HepG2 (cell line): ENCODE results near the gene SMOC1. TPM values are rescaled to one million over a fixed set of nuclear protein-coding genes. Genes with fewer than 3 reads are reported as not detected.

Experiments used
- ATAC-seq: fragments of 200-7000 bp; cut with Tn5 transposase; 3 replicates; pipeline ENCODE4 v1.9.1; 2020; ENCODE audit warnings: mild to moderate bottlenecking, moderate library complexity
- BruUV-seq: library from RNA; stranded (reverse); fragments of 400-500 nt; replicated peaks from 2 replicates; lab custom pipeline; 2021; lab: Mats Ljungman, UMichigan
- CTCF ChIA-PET: fragments of 300-600 bp; formaldehyde crosslinking; extraction: SDS; loops from one replicate; lab custom pipeline; 2021; ENCODE audit warnings: low total read pairs, inconsistent platforms, low intra/inter-chr PET ratio; lab: Yijun Ruan, JAX
- POLR2A ChIA-PET: fragments of 350-600 bp; sonication (Branson Sonifier 250); formaldehyde crosslinking; loops from one replicate; lab custom pipeline; 2020; ENCODE audit warnings: antibody characterized with exemption, inconsistent platforms; lab: Yijun Ruan, JAX
- DNase-seq: peaks from one replicate; pipeline ENCODE4 v3.0.0-alpha.2; 2015; ENCODE audit warnings: low spot score
- FAIRE-seq: peaks from 3 replicates; lab custom pipeline; 2011; peaks lifted over from hg19 to GRCh38; lab: Jason Lieb, UNC
- H2AFZ ChIP-seq: one replicate; pipeline ENCODE4 v1.6.1; 2011; ENCODE audit warnings: low read length, inconsistent platforms
- H3K27ac ChIP-seq: fragments of 300-600 bp; 3 replicates; pipeline ENCODE4 v1.8.0; 2011; ENCODE audit warnings: mixed run types, mild to moderate bottlenecking, mixed read lengths, low read length, inconsistent platforms; ENCODE audit not compliant: insufficient read depth; ENCODE audit errors: extremely low read length
- H3K27me3 ChIP-seq, 2 experiments: fragments of 200-600 bp in 1 of 2; 2 replicates in 1 of 2; 3 replicates in 1 of 2; pipeline versions ENCODE4 v1.6.0 to v1.8.0; 2011; ENCODE audit warnings: low read length in 2 of 2, mild to moderate bottlenecking in 2 of 2, moderate library complexity in 2 of 2, inconsistent platforms in 1 of 2; ENCODE audit not compliant: insufficient read depth in 2 of 2, control insufficient read depth in 1 of 2
- H3K36me3 ChIP-seq, 2 experiments: fragments of 200-600 bp in 1 of 2; replicated peaks in 1 of 2; 2 replicates in 1 of 2; 3 replicates in 1 of 2; pipeline versions ENCODE4 v1.5.1 to v1.8.0; 2011; ENCODE audit warnings: low read length in 2 of 2, inconsistent platforms in 1 of 2; ENCODE audit not compliant: insufficient read depth in 2 of 2, control insufficient read depth in 1 of 2
- H3K4me1 ChIP-seq: 2 replicates; pipeline ENCODE4 v1.5.1; 2012; ENCODE audit warnings: low read length, inconsistent platforms; ENCODE audit not compliant: insufficient read depth
- H3K4me2 ChIP-seq: 2 replicates; pipeline ENCODE4 v1.6.0; 2011; ENCODE audit warnings: low read depth, low read length, inconsistent platforms
- H3K4me3 ChIP-seq, 3 experiments: fragments of 200-600 bp in 1 of 3; sonication (generic), shearing (Covaris generic) in 1 of 3; replicated peaks in 1 of 3; 2 replicates each; pipeline ENCODE4 v1.5.1; 2011 to 2016; ENCODE audit warnings: low read length in 3 of 3, inconsistent platforms in 2 of 3, low read depth in 2 of 3, mild to moderate bottlenecking in 2 of 3, control low read depth in 1 of 3, mixed read lengths in 1 of 3; ENCODE audit not compliant: insufficient read depth in 1 of 3
- H3K79me2 ChIP-seq: one replicate; pipeline ENCODE4 v1.6.1; 2011; ENCODE audit warnings: low read length, inconsistent platforms; ENCODE audit not compliant: insufficient read depth
- H3K9ac ChIP-seq: 2 replicates; pipeline ENCODE4 v1.6.0; 2011; ENCODE audit warnings: mild to moderate bottlenecking, low read depth, low read length, inconsistent platforms; ENCODE audit not compliant: insufficient read depth
- H3K9me3 ChIP-seq: 2 replicates; pipeline ENCODE4 v1.5.1; 2012; ENCODE audit warnings: mild to moderate bottlenecking, low read length
- H4K20me1 ChIP-seq: 2 replicates; pipeline ENCODE4 v1.6.0; 2011; ENCODE audit warnings: inconsistent platforms, mild to moderate bottlenecking, low read length, moderate library complexity; ENCODE audit not compliant: insufficient read depth
- HIVEP1 ChIP-seq: sonication (generic); formaldehyde crosslinking; IDR thresholded peaks from 2 replicates; pipeline ENCODE4 v1.4.0; 2020; ENCODE audit warnings: mild to moderate bottlenecking, missing genetic modification reagents
- NFAT5 ChIP-seq: sonication (generic); formaldehyde crosslinking; IDR thresholded peaks from 2 replicates; pipeline ENCODE4 v1.4.0; 2020; ENCODE audit warnings: missing genetic modification reagents
- RBM39 ChIP-seq: fragments of 200-400 bp; formaldehyde crosslinking; IDR thresholded peaks from one replicate; pipeline ENCODE4 v1.6.1; 2018; ENCODE audit warnings: antibody characterized with exemption, mild to moderate bottlenecking, low read depth, low read length; ENCODE audit not compliant: poor library complexity, severe bottlenecking
- ZNF563 ChIP-seq: sonication (generic); formaldehyde crosslinking; IDR thresholded peaks from 2 replicates; pipeline ENCODE4 v1.8.0; 2022; ENCODE audit warnings: mild to moderate bottlenecking, moderate library complexity, missing genetic modification reagents
- ZSCAN9 ChIP-seq: IDR thresholded peaks from 2 replicates; pipeline ENCODE4 v1.6.1; 2016; ENCODE audit warnings: borderline replicate concordance
- WGBS: methylation state at CpG from one replicate; pipeline ENCODE4 v1.1.6; 2017; ENCODE audit warnings: low lambda C conversion rate; 5-methylcytosine and 5-hydroxymethylcytosine counted together
- in situ Hi-C: cut with HindIII; loops from 2 replicates; pipeline ENCODE4 v1.10.0; 2017; ENCODE audit warnings: low pct_unique_long_range_greater_than_20kb; ENCODE audit not compliant: extremely low pct_ligation_motif_present
- intact Hi-C: fragments of 100-400 bp; cut with micrococcal nuclease; formaldehyde crosslinking; loops from one replicate; pipeline ENCODE4 v1.10.0; 2022; ENCODE audit not compliant: unreplicated experiment
- polyA plus RNA-seq, 8 experiments: library from polyadenylated mRNA; depleted of rRNA in 3 of 8; stranded (reverse) in 7 of 8; unstranded in 1 of 8; fragments of >200 nt; fragmentation: Illumina TruSeq in 4 of 8; extraction: Trizol in 4 of 8; gene quantifications; 2 replicates each; pipeline versions ENCODE4 v1.2.1 to v1.2.3, GENCODE V29; 2011 to 2016; ENCODE audit warnings: low read depth in 4 of 8, missing spikeins in 1 of 8, mixed read lengths in 1 of 8; ENCODE audit not compliant: insufficient read depth in 1 of 8
- total RNA-seq, 5 experiments: library from RNA; depleted of rRNA; stranded (reverse); fragments of >200 nt; fragmentation: Illumina TruSeq; extraction: Trizol; gene quantifications; 2 replicates each; pipeline ENCODE4 v1.2.3, GENCODE V29; 2016; ENCODE audit warnings: low read depth in 1 of 5

Gene SMOC1
- total and polyA plus RNA-seq, 2 of the 13 experiments (the other 11 are each of a cell fraction or from before 2014, with no cell fraction given): 17.8 to 35.6 TPM

- 0 out of 5 replicates have a peak, but pooled peaks cover 0 to 5% of the 10 kb centered on the region in 2 experiments for H3K27me3 ChIP-seq
Measured at GRCh38 chr14:69854598-69854997, 24.6 kb upstream of the SMOC1 start.

More at GRCh38 chr14:69854598-69854997, 24.6 kb upstream of the SMOC1 start:
- intact Hi-C loops (no loop called here), in situ Hi-C loops (no loop called here)
- no TSS peak for BruUV-seq
- H2AFZ ChIP-seq: no peak overlapping the region
- H3K79me2 ChIP-seq: no peaks in the 10 kb centered on the region
- H3K27ac ChIP-seq: no peak overlapping the region
- TF ChIP-seq ZSCAN9 (CRISPR knock-in tag): no peak
- TF ChIP-seq HIVEP1 (CRISPR knock-in tag): no peak
- no peak for TF ChIP-seq RBM39
- no peak for TF ChIP-seq ZNF563
- no peak for TF ChIP-seq NFAT5 (CRISPR knock-in tag)
- TF ChIP-seq, all 625 proteins: peak for 0
- ATAC-seq: no peak
- Histone ChIP-seq H3K36me3 (no peaks in the 10 kb centered on the region), H3K9ac (no peak overlapping the region), H3K4me2 (no peak overlapping the region), H3K9me3 (no peaks in the 10 kb centered on the region), H3K4me1 (peaks cover 67% of the 10 kb centered on the region), H4K20me1 (no peaks in the 10 kb centered on the region), H3K4me3 (no peak overlapping the region)
- 36% methylated on average over 2 of the region's 2 CpGs for WGBS
- POLR2A ChIA-PET: no interaction called here
- no peak for FAIRE-seq
- no peak for DNase-seq
- CTCF ChIA-PET: no interaction called here
